K562 (cell line): ENCODE data around the gene CHMP2A. TPM values are rescaled to one million over a fixed set of nuclear protein-coding genes. Genes with fewer than 3 reads are reported as not detected.

Experiments
- ATAC-seq: fragments of 200-7000 bp; cut with Tn5 transposase; 3 replicates; pipeline ENCODE4 v1.9.1; 2020; ENCODE audit warnings: moderate library complexity
- BruUV-seq: library from RNA; stranded (reverse); fragments of 400-500 nt; replicated peaks from 2 replicates; lab custom pipeline; 2021; lab: Mats Ljungman, UMichigan
- CTCF ChIA-PET: fragments of 300-600 bp; formaldehyde crosslinking; extraction: SDS; loops from one replicate; lab custom pipeline; 2021; ENCODE audit warnings: low intra/inter-chr PET ratio; lab: Yijun Ruan, JAX
- POLR2A ChIA-PET: fragments of 300-600, 350-650 bp; sonication (Branson Sonifier 250); formaldehyde crosslinking; extraction: SDS; loops from one replicate; lab custom pipeline; 2021; ENCODE audit warnings: antibody characterized with exemption, inconsistent platforms; lab: Yijun Ruan, JAX
- DNase-seq, 4 experiments: peaks; one replicate each; pipeline versions ENCODE4 v3.0.0 to v3.0.0-alpha.2; 2011 to 2018; ENCODE audit warnings: low spot score in 3 of 4, mixed read lengths in 3 of 4; ENCODE audit errors: extremely low read depth in 1 of 4
- FAIRE-seq: peaks from 2 replicates; lab custom pipeline; 2011; peaks lifted over from hg19 to GRCh38; lab: Jason Lieb, UNC
- H2AFZ ChIP-seq: 2 replicates; pipeline ENCODE4 v1.6.0; 2011; ENCODE audit warnings: low read depth, low read length, control low read depth, inconsistent platforms
- H3K27ac ChIP-seq: fragments of 200-600 bp; 3 replicates; pipeline ENCODE4 v1.8.0; 2011; ENCODE audit warnings: low read depth, mild to moderate bottlenecking, control low read depth, inconsistent platforms, low read length, moderate library complexity, mixed read lengths; ENCODE audit errors: extremely low read depth
- H3K27me3 ChIP-seq, 2 experiments: fragments of 300-600 bp in 1 of 2; 2 replicates in 1 of 2; 3 replicates in 1 of 2; pipeline versions ENCODE4 v1.6.0 to v1.8.0; 2011; ENCODE audit warnings: inconsistent platforms in 2 of 2, low read length in 2 of 2, mild to moderate bottlenecking in 1 of 2, mixed read lengths in 1 of 2, moderate library complexity in 1 of 2; ENCODE audit not compliant: control insufficient read depth in 2 of 2, insufficient read depth in 2 of 2
- H3K36me3 ChIP-seq: fragments of 300-600 bp; 3 replicates; pipeline ENCODE4 v1.8.0; 2011; ENCODE audit warnings: mild to moderate bottlenecking, low read length, inconsistent platforms; ENCODE audit not compliant: control insufficient read depth, insufficient read depth
- H3K4me1 ChIP-seq, 2 experiments: fragments of 200-600 bp in 1 of 2; replicated peaks in 1 of 2; 2 replicates in 1 of 2; 3 replicates in 1 of 2; pipeline versions ENCODE4 v1.5.1 to v1.8.0; 2011; ENCODE audit warnings: inconsistent platforms in 2 of 2, low read length in 2 of 2, mild to moderate bottlenecking in 1 of 2, mixed read lengths in 1 of 2, moderate library complexity in 1 of 2; ENCODE audit not compliant: control insufficient read depth in 2 of 2, insufficient read depth in 2 of 2
- H3K4me2 ChIP-seq: 2 replicates; pipeline ENCODE4 v1.6.1; 2011; ENCODE audit warnings: low read length, control low read depth, inconsistent platforms, mixed read lengths; ENCODE audit not compliant: insufficient read depth
- H3K4me3 ChIP-seq: fragments of 200-600 bp; sonication (generic), shearing (Covaris generic); 2 replicates; pipeline ENCODE4 v1.5.1; 2016; ENCODE audit warnings: control low read depth, inconsistent platforms
- H3K79me2 ChIP-seq: fragments of 200-600 bp; 3 replicates; pipeline ENCODE4 v1.8.0; 2011; ENCODE audit warnings: low read length, inconsistent platforms; ENCODE audit not compliant: control insufficient read depth, insufficient read depth
- H3K9ac ChIP-seq, 2 experiments: 2 replicates each; pipeline versions ENCODE4 v1.6.0 to v1.6.1; 2011; ENCODE audit warnings: low read depth in 2 of 2, low read length in 2 of 2, control low read depth in 1 of 2, inconsistent platforms in 1 of 2, mild to moderate bottlenecking in 1 of 2, mixed read lengths in 1 of 2; ENCODE audit not compliant: insufficient read depth in 1 of 2
- H3K9me1 ChIP-seq: one replicate; pipeline ENCODE4 v1.6.0; 2011; ENCODE audit warnings: inconsistent platforms, mild to moderate bottlenecking, low read length, moderate library complexity; ENCODE audit not compliant: control insufficient read depth, insufficient read depth
- H3K9me3 ChIP-seq: replicated peaks from 2 replicates; pipeline ENCODE4 v1.5.1; 2011; ENCODE audit warnings: low read depth, low read length, inconsistent platforms; ENCODE audit not compliant: control insufficient read depth, insufficient read depth
- H4K20me1 ChIP-seq: replicated peaks from 2 replicates; pipeline ENCODE4 v1.6.1; 2011; ENCODE audit warnings: low read length, inconsistent platforms, mixed read lengths; ENCODE audit not compliant: control insufficient read depth, insufficient read depth
- TAF9B ChIP-seq: fragments of 450-650 bp; IDR thresholded peaks from 2 replicates; pipeline ENCODE4 v1.6.1; 2018; ENCODE audit warnings: mild to moderate bottlenecking; ENCODE audit not compliant: partially characterized antibody
- WGBS: fragments of 100-300 bp; shearing (Covaris generic); methylation state at CpG from one replicate; pipeline ENCODE4 v1.1.6; 2016; ENCODE audit warnings: low coverage, mixed read lengths; ENCODE audit not compliant: insufficient coverage; ENCODE audit errors: missing lambda C conversion rate; 5-methylcytosine and 5-hydroxymethylcytosine counted together
- in situ Hi-C: fragments of 300-500 bp; cut with MboI; formaldehyde crosslinking; loops from 4 replicates; pipeline ENCODE4 v1.15.0; 2018; ENCODE audit warnings: inconsistent platforms, mixed read lengths
- intact Hi-C: fragments of 100-400 bp; cut with micrococcal nuclease; formaldehyde crosslinking; loops from 2 replicates; pipeline ENCODE4 v1.14.2; 2022
- polyA plus RNA-seq, 8 experiments: library from polyadenylated mRNA; depleted of rRNA in 4 of 8; stranded (reverse) in 5 of 8; unstranded in 3 of 8; fragments of >200 nt; fragmentation: Nextera tagmentation in 2 of 8; fragmentation: Illumina TruSeq in 1 of 8; extraction: Ambion mirVana in 2 of 8; extraction: Trizol in 1 of 8; gene quantifications; 2 replicates each; pipeline versions ENCODE4 v1.2.1 to v1.2.3, GENCODE V29; 2011 to 2014; ENCODE audit warnings: inconsistent platforms in 1 of 8, missing spikeins in 1 of 8
- total RNA-seq, 7 experiments: library from RNA; depleted of rRNA in 6 of 7; stranded (reverse); fragments of >200 nt in 6 of 7; fragmentation: Illumina TruSeq in 2 of 7; extraction: Trizol in 2 of 7; gene quantifications; 2 replicates each; pipeline versions ENCODE4 v1.2.1 to v1.2.3, GENCODE V29; 2011 to 2021; ENCODE audit warnings: low replicate concordance in 1 of 7
- TF ChIP-seq, protein P1 (sequence below): IDR thresholded peaks from 3 replicates; pipeline ENCODE4 v1.6.1; 2011; ENCODE audit warnings: borderline replicate concordance, mild to moderate bottlenecking, moderate library complexity; ENCODE audit not compliant: insufficient read length; ENCODE audit errors: extremely low read depth
- TF ChIP-seq, protein P2 (sequence below), 2 experiments: IDR thresholded peaks in 1 of 2; conservative IDR thresholded peaks in 1 of 2; 2 replicates each; pipeline ENCODE4 v1.6.1; 2016; ENCODE audit warnings: low read depth in 2 of 2, mild to moderate bottlenecking in 1 of 2, missing compliant biosample characterization in 1 of 2, missing genetic modification characterization in 1 of 2, moderate library complexity in 1 of 2

Gene CHMP2A
- total and polyA plus RNA-seq, 9 of the 15 experiments (the other 6 are each of a cell fraction or from before 2014, with no cell fraction given) = 57.6 to 159 (median 87.2) TPM

DNA sequence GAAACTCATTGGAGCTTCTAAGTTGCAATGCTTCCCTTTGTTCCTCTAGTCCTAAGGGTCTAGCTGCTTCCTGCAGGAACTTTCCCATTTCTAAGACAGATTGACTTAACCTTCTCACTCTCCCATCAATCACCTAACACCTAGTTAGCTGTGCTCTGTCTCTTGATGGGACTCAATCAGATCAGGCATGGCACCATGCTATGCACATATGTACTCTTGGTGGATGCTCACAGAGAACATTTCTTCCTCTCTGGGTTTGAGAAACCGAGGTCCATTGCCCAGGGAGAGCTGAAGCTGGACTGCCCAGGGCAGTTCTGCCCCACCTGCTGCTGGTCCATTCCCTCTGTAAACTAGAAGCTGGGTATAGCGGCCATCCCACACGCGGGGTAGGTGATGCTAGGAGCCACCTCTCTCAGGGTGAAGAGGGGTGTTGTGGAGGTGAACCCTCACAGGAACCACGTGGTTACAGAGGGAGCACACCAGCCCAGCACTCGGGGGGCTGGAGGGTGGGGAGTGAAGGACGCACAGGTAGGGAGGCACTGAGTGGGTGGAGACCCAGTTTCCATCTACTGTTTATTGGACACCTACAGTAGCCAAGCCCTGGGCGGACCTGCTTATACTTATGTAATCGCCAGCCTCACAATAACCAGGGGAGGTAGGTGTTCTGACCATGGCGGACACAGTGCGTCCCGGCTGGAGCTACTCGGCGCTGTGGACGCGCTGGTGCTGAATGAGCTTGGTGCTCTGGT, 6.6 kb upstream of the CHMP2A start:
- H3K36me3 ChIP-seq = peaks cover 16% of the 10 kb centered on the region; the same call in 2 of the 3 replicates
- no peaks in the 10 kb centered on the region for H3K9me1 ChIP-seq
- DNase-seq = no peak
- no peak overlapping the region for H3K4me2 ChIP-seq
- TF ChIP-seq, protein P1, sequence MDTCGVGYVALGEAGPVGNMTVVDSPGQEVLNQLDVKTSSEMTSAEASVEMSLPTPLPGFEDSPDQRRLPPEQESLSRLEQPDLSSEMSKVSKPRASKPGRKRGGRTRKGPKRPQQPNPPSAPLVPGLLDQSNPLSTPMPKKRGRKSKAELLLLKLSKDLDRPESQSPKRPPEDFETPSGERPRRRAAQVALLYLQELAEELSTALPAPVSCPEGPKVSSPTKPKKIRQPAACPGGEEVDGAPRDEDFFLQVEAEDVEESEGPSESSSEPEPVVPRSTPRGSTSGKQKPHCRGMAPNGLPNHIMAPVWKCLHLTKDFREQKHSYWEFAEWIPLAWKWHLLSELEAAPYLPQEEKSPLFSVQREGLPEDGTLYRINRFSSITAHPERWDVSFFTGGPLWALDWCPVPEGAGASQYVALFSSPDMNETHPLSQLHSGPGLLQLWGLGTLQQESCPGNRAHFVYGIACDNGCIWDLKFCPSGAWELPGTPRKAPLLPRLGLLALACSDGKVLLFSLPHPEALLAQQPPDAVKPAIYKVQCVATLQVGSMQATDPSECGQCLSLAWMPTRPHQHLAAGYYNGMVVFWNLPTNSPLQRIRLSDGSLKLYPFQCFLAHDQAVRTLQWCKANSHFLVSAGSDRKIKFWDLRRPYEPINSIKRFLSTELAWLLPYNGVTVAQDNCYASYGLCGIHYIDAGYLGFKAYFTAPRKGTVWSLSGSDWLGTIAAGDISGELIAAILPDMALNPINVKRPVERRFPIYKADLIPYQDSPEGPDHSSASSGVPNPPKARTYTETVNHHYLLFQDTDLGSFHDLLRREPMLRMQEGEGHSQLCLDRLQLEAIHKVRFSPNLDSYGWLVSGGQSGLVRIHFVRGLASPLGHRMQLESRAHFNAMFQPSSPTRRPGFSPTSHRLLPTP = no peak
- TF ChIP-seq TAF9B = no peak
- TF ChIP-seq, protein P2, sequence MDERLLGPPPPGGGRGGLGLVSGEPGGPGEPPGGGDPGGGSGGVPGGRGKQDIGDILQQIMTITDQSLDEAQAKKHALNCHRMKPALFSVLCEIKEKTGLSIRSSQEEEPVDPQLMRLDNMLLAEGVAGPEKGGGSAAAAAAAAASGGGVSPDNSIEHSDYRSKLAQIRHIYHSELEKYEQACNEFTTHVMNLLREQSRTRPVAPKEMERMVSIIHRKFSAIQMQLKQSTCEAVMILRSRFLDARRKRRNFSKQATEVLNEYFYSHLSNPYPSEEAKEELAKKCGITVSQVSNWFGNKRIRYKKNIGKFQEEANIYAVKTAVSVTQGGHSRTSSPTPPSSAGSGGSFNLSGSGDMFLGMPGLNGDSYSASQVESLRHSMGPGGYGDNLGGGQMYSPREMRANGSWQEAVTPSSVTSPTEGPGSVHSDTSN (CRISPR knock-in tag; IDR thresholded peaks at IDR 0.05; ENCODE audit: low read depth) = 0 out of 2 replicates have a peak, but pooled peaks have one; percentile 7
- TF ChIP-seq, protein P2 (tag; conservative IDR thresholded peaks at IDR 0.05; ENCODE audit: low read depth) = no peak
- 84% methylated on average over 14 of the region's 16 CpGs for WGBS
- CTCF ChIA-PET = interaction anchor here (0.5 kb wide), 1 partner anchor 290 kb away, joined by 3 read pairs; no protein-coding TSS in a partner anchor
- H3K4me3 ChIP-seq = no peak overlapping the region
- H3K27ac ChIP-seq = no peak overlapping the region
- no peak for ATAC-seq
- peaks cover 16 to 46% of the 10 kb centered on the region in 2 experiments; a peak in 4 of 5 replicates for H3K4me1 ChIP-seq
- H3K9ac ChIP-seq = no peak overlapping the region
- H2AFZ ChIP-seq = no peak overlapping the region
- FAIRE-seq = no peak
- BruUV-seq = no TSS peak
- no peaks in the 10 kb centered on the region for H4K20me1 ChIP-seq
- H3K9me3 ChIP-seq = no peaks in the 10 kb centered on the region
- no peaks in the 10 kb centered on the region for H3K27me3 ChIP-seq
- in situ Hi-C loops = no loop called here
- intact Hi-C loops = no loop called here
- POLR2A ChIA-PET = interaction anchor here (2.7 kb wide), 1 partner anchor 10 kb away, joined by 24 read pairs; the partner anchor contains the start of gene MZF1
- peaks cover 37% of the 10 kb centered on the region for H3K79me2 ChIP-seq
